ENCODE data around the gene F2R. TPM values are rescaled to one million over a fixed set of nuclear protein-coding genes. Genes with fewer than 3 reads are reported as not detected.
"Not testable (repeated sequence)": the region's sequence is repeated elsewhere in the genome, so short reads cannot be mapped to it uniquely, and the experiment has no call there.

The F2R gene
- total RNA-seq = 368 and 472 TPM in 2 replicates

GRCh38 chr5:76715736-76716455, at the start of gene F2R:
TSS of gene F2R (plus strand) at chr5:76716126. CDS start at chr5:76716308, 182 bp downstream.
- no peak for DNase-seq (ENCODE audit: extremely low read depth, low read depth, low spot score)

- DNase-seq (ENCODE audit: extremely low read depth, low read depth, low spot score) = no peak
Measured at GRCh38 chr5:76667495-76667894, 48.4 kb upstream of the F2R start.

- no peak for DNase-seq (ENCODE audit: extremely low read depth, low read depth, low spot score)
Measured at GRCh38 chr5:76669245-76669644, 46.7 kb upstream of the F2R start.

GRCh38 chr5:76670508-76670907, 45.4 kb upstream of the F2R start:
- DNase-seq (ENCODE audit: extremely low read depth, low read depth, low spot score) = no peak

- no peak for DNase-seq (ENCODE audit: extremely low read depth, low read depth, low spot score)
Measured at GRCh38 chr5:76672242-76672641, 43.7 kb upstream of the F2R start.

GRCh38 chr5:76673125-76673524, 42.8 kb upstream of the F2R start:
- no peak for DNase-seq (ENCODE audit: extremely low read depth, low read depth, low spot score)

DNA sequence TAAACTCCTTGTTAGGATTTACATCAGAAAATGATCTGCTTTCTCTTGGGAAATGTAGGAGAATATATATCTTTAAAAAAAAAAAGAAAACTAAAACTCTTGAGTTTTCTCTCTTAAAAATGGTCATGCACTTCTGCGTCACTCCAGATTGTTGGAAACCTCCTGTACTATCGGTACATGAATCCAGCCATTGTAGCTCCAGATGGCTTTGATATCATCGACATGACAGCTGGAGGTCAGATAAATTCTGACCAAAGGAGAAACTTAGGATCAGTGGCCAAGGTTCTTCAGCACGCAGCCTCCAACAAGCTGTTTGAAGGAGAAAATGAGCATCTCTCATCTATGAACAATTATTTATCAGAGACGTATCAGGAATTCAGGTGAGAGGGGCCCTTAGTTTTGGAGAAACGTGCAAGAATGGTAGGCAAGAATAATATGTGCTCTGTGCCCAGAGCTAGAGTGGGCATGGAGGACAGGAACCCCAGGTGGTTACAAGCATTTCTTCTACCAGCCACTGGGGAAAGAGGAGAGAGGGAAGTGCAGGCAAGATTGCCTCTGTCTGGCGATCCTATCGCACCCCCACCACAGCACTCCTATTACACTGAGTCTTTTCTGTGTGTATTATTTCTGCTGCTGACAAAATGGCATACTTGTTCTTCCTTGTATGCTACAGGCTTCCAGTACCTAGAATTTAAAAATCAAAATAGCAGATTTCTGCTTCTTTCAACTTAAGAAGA, 41.4 kb upstream of the F2R start:
- DNase-seq (ENCODE audit: extremely low read depth, low read depth, low spot score) = no peak

DNA sequence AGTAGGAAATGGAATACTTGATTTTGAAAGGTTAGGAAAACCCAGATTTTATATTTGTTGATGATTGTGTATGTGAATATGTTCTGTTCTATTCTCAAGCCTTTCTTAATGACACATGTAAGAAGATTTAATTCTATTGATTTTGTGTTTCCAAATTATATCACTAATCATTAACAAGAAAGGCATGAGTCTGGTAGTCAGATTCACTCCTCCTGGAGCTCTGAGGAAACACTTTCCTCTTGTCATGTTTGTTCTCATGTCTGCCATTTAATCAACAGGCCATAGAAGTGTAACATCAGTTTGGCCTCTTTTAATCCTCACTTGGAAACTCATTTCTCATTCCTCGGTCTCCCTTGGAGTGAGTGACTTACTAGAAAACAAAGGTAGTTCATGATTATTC, 40.6 kb upstream of the F2R start:
- no peak for DNase-seq (ENCODE audit: extremely low read depth, low read depth, low spot score)

DNA sequence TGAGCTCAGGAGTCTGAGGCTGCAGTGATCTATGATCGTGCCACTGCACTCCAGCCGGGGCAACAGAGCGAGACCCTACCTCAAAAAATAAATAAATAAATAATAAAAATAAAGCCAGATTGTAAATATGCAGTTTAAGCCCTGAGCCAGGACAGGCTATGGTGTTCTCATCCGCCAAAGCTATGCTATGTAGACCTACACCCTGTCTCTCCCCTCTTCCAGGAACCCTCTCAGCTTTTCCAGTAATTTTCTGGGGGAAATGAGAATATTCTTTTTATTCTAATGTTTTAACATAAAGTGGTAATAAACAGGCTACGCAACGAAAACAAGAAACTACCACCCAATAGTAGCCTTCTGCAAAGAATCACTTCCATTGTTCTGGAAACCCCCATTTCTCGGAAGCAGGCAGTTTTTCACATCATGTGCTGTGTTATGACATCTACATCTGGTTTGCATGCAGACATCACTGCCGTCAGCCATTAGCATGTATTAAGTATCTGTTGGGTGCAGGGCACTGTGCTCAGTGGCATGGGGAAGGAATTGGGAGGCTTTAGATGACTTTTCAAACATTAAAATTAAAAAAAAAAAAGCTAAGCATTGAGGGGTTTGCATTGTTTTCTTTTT, 38.0 kb upstream of the F2R start:
- DNase-seq (ENCODE audit: extremely low read depth, low read depth, low spot score) = no peak

DNA sequence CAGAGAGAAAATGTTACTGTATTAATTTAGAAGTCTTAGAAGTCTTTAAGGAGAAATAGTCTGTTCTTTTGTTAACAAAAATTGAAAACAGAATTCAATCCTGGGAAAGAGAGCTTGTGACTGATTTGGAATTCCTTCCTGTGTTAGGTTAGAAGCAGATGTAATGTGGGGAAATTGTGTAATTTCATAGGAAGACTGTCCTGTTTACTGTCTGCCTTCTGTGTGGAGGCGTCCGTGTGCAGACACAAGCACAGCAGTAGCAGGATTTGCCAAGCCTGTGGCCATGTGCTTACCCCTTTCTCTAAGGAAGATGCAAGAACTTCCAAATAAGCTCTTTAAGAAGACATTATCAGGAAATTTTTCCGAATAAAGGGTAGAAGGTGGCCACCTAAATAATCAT, 36.7 kb upstream of the F2R start:
- no peak for DNase-seq (ENCODE audit: extremely low read depth, low read depth, low spot score)

- DNase-seq (ENCODE audit: extremely low read depth, low read depth, low spot score) = not testable (repeated sequence)
Measured at GRCh38 chr5:76680826-76681225, 35.1 kb upstream of the F2R start.

- no peak for DNase-seq (ENCODE audit: extremely low read depth, low read depth, low spot score)
Measured at GRCh38 chr5:76681287-76681686, 34.6 kb upstream of the F2R start.

DNA sequence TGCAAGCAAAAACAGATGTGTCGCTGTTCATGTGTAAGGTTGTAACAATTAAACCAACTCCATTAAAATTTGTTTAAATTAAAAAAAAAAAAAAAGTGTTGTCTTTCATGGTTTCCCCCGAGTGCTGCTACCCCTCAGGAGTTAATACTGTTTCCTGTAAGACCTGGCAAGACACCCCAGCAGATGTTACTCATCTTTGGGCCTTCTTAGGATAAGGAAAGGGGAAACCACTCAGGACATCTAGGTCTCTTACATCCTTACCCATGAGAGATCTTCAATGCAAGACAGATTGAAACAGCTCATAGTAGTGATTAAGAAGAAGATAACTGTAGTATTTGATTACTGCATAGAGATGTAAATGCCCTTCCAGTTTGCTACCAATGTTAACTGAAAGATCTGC, 33.5 kb upstream of the F2R start:
- no peak for DNase-seq (ENCODE audit: extremely low read depth, low read depth, low spot score)

DNA sequence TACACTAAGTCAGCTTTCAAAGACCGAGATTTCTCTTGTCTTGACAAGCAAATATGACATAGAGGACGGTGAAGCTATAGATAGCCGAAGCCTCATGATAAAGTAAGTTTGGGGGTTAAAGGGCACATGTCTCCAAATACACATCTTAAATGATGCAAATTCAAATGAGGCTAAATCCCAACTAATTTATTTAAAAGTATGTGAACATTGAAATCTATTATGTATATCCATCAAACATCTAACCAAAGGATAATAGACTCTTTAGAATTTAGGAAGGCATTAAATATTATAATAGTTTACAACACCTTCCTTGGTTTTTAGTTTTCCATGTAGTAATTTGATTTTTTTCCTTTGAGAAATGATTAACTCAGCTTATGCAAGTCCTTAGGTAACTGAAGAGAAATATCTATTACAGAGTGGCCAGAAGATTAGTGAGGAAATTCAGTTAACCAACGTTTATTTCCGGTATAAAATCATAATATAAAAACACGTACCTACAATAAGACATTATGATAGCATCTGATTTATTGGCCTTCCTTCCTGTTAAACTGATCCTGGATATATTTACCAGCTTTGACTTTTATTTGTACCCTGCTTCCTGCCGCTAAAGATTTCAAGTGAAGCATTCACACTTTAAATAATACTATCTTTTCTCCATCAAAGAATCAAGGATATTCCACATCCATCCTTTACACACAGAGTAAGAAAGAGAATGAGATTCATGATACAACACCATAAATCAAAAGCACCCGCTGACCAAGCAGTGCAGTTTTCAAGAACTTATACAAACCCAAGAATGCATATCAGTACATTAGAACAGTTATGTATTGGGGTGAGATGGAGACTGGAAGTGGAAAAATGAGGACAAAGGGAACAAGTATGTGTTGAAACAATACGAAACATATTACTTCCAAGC, 31.9 kb upstream of the F2R start:
- no peak for DNase-seq (ENCODE audit: extremely low read depth, low read depth, low spot score)

- no peak for DNase-seq (ENCODE audit: extremely low read depth, low read depth, low spot score)
Measured at GRCh38 chr5:76684756-76685519, 31.0 kb upstream of the F2R start.

- no peak for DNase-seq (ENCODE audit: extremely low read depth, low read depth, low spot score)
Measured at GRCh38 chr5:76685704-76686103, 30.2 kb upstream of the F2R start.

- no peak for DNase-seq (ENCODE audit: extremely low read depth, low read depth, low spot score)
Measured at GRCh38 chr5:76688212-76688611, 27.7 kb upstream of the F2R start.

GRCh38 chr5:76688836-76689235, 27.1 kb upstream of the F2R start:
- DNase-seq (ENCODE audit: extremely low read depth, low read depth, low spot score) = no peak

GRCh38 chr5:76689321-76690036, 26.4 kb upstream of the F2R start:
- DNase-seq (ENCODE audit: extremely low read depth, low read depth, low spot score) = no peak
